ENCODE measurements around the gene PTK6.

The PTK6 gene

GRCh38 chr20:63522981-63523611 lies 14.1 kb downstream of the PTK6 start:
- H3K9me3 ChIP-seq (ENCODE audit: control insufficient read depth, insufficient read depth, low read depth, low read length) = no peaks in the 10 kb centered on the region
- no peak overlapping the region for H3K4me3 ChIP-seq (ENCODE audit: low read depth, low read length)
- H3K27ac ChIP-seq (ENCODE audit: extremely low read depth, low read depth, low read length) = no peak overlapping the region
- H3K4me1 ChIP-seq (ENCODE audit: control insufficient read depth, insufficient read depth, low read length) = no peaks in the 10 kb centered on the region
- ChIA-PET POLR2A (interaction anchor here (0.6 to 1.0 kb wide), 4 partner anchors 12 to 1140 kb away, joined by 3 to 4 read pairs (median 4); no protein-coding TSS in a partner anchor), CTCF (interaction anchor here (1.0 to 2.1 kb wide), 3 partner anchors 13 to 27 kb away, joined by 5 to 7 read pairs (median 6); no protein-coding TSS in a partner anchor)
- H3K36me3 ChIP-seq (ENCODE audit: control insufficient read depth in 2 of 2, insufficient read depth in 1 of 2, low read length in 2 of 2) = peaks cover 0 to 24% of the 10 kb centered on the region in 2 experiments; a peak in 1 of 3 replicates
- TF ChIP-seq ZNF426 (tag by site-specific recombination; IDR thresholded peaks at IDR 0.05) (no peak), ZNF837 (tag by site-specific recombination; IDR thresholded peaks at IDR 0.05) (no peak), ZNF350 (tag by site-specific recombination; IDR thresholded peaks at IDR 0.05) (no peak), ELK4 (IDR thresholded peaks at IDR 0.05; ENCODE audit: borderline replicate concordance, low read depth, low read length) (no peak), ZNF398 (tag by site-specific recombination; IDR thresholded peaks at IDR 0.05) (no peak), ZNF596 (tag by site-specific recombination; IDR thresholded peaks at IDR 0.05) (no peak), REPIN1 (tag by site-specific recombination; IDR thresholded peaks at IDR 0.05; ENCODE audit: low read depth) (no peak), ZFP41 (tag by site-specific recombination; IDR thresholded peaks at IDR 0.05; ENCODE audit: borderline replicate concordance) (no peak), EGR2 (tag by site-specific recombination; IDR thresholded peaks at IDR 0.05; ENCODE audit: low read depth) (no peak), ZNF555 (tag by site-specific recombination; conservative IDR thresholded peaks at IDR 0.05) (no peak), ZIC2 (tag by site-specific recombination; IDR thresholded peaks at IDR 0.05) (no peak), ZBTB44 (tag by site-specific recombination; IDR thresholded peaks at IDR 0.05) (no peak), ZNF211 (tag by site-specific recombination; IDR thresholded peaks at IDR 0.05; ENCODE audit: low read depth) (no peak), ZNF133 (tag by site-specific recombination; IDR thresholded peaks at IDR 0.05) (no peak), KLF16 (tag by site-specific recombination; IDR thresholded peaks at IDR 0.05) (no peak), SP3 (tag by site-specific recombination; IDR thresholded peaks at IDR 0.05) (no peak), ZNF626 (tag by site-specific recombination; IDR thresholded peaks at IDR 0.05) (no peak), ZNF624 (tag by site-specific recombination; IDR thresholded peaks at IDR 0.05) (no peak)

GRCh38 chr20:63522091-63522868 lies 14.9 kb downstream of the PTK6 start:
- Histone ChIP-seq H3K36me3 (ENCODE audit: control insufficient read depth in 2 of 2, insufficient read depth in 1 of 2, low read length in 2 of 2) (peaks cover 0 to 24% of the 10 kb centered on the region in 2 experiments; a peak in 1 of 3 replicates), H3K9me3 (ENCODE audit: control insufficient read depth, insufficient read depth, low read depth, low read length) (no peaks in the 10 kb centered on the region), H3K4me1 (ENCODE audit: control insufficient read depth, insufficient read depth, low read length) (no peaks in the 10 kb centered on the region), H3K4me3 (ENCODE audit: low read depth, low read length) (no peak overlapping the region), H3K27ac (ENCODE audit: extremely low read depth, low read depth, low read length) (no peak overlapping the region)
- TF ChIP-seq ZIC2 (tag by site-specific recombination; IDR thresholded peaks at IDR 0.05) (peak; percentile 24; the same call in 1 of the 2 replicates), ZNF664 (tag by site-specific recombination; IDR thresholded peaks at IDR 0.05) (no peak), EGR2 (tag by site-specific recombination; IDR thresholded peaks at IDR 0.05; ENCODE audit: low read depth) (peak; percentile 82), ZNF580 (tag by site-specific recombination; IDR thresholded peaks at IDR 0.05) (no peak), FEZF1 (tag by site-specific recombination; IDR thresholded peaks at IDR 0.05) (no peak), ZBTB8A (tag by site-specific recombination; IDR thresholded peaks at IDR 0.05) (peak; percentile 18; the same call in 1 of the 2 replicates), ZFHX2 (tag by site-specific recombination; conservative IDR thresholded peaks at IDR 0.05) (0 out of 2 replicates have a peak, but pooled peaks have one; percentile 44), PATZ1 (tag by site-specific recombination; IDR thresholded peaks at IDR 0.05) (no peak)
- ChIA-PET POLR2A (interaction anchor here (0.6 kb wide), 1 partner anchor 1139 kb away, joined by 3 read pairs; no protein-coding TSS in a partner anchor), CTCF (interaction anchor here (0.6 to 2.1 kb wide), 4 partner anchors 15 to 89 kb away, joined by 3 to 7 read pairs (median 4); partner anchors contain the start of gene PTK6)

Measured in HEK293 (cell line).